Memory B cell (primary cell): ENCODE measurements around the gene PPP1R3F.
A peak's percentile ranks its signal among the peaks of the same experiment; 100 is the strongest.

Experiments used
- ATAC-seq: fragments of 150-1000 bp; cut with Tn5 transposase; 2 replicates; pipeline ENCODE4 v1.10.0; 2021; ENCODE audit warnings: low read depth, mild to moderate bottlenecking, moderate library complexity
- DNase-seq, 2 donors: peaks; one replicate each; pipeline ENCODE4 v3.0.0; 2022; ENCODE audit warnings: low spot score in 2 of 2
- H3K27ac Mint-ChIP-seq: one replicate; pipeline ENCODE4 v1.8.0; 2022; ENCODE audit warnings: mild to moderate bottlenecking, moderate library complexity, mixed read lengths
- H3K27me3 Mint-ChIP-seq: one replicate; pipeline ENCODE4 v1.8.0; 2022; ENCODE audit warnings: mixed read lengths
- H3K36me3 Mint-ChIP-seq: one replicate; pipeline ENCODE4 v1.8.0; 2022; ENCODE audit warnings: mild to moderate bottlenecking, mixed read lengths
- H3K4me1 Mint-ChIP-seq: one replicate; pipeline ENCODE4 v1.8.0; 2022; ENCODE audit warnings: mixed read lengths
- H3K4me3 Mint-ChIP-seq: one replicate; pipeline ENCODE4 v1.8.0; 2022; ENCODE audit warnings: mild to moderate bottlenecking, moderate library complexity, mixed read lengths
- H3K9me3 Mint-ChIP-seq: one replicate; pipeline ENCODE4 v1.8.0; 2022; ENCODE audit warnings: mixed read lengths

Gene PPP1R3F

GRCh38 chrX:49238735-49239134 lies 30.9 kb upstream of the PPP1R3F start:
- Mint-ChIP-seq H3K36me3 (peaks cover 9% of the 10 kb centered on the region), H3K27me3 (no peaks in the 10 kb centered on the region), H3K4me3 (no peak overlapping the region), H3K27ac (no peak overlapping the region), H3K9me3 (no peaks in the 10 kb centered on the region), H3K4me1 (peaks cover 10% of the 10 kb centered on the region)
- DNase-seq (no peak), ATAC-seq (no peak)

- no peak for ATAC-seq
- Mint-ChIP-seq H3K27ac (peak overlapping the region; percentile 65), H3K36me3 (peaks cover 25% of the 10 kb centered on the region), H3K9me3 (no peaks in the 10 kb centered on the region), H3K4me1 (peaks cover 11% of the 10 kb centered on the region), H3K4me3 (no peak overlapping the region), H3K27me3 (no peaks in the 10 kb centered on the region)
- no peak for DNase-seq
Measured at GRCh38 chrX:49242545-49243066, 27.0 kb upstream of the PPP1R3F start.

DNA sequence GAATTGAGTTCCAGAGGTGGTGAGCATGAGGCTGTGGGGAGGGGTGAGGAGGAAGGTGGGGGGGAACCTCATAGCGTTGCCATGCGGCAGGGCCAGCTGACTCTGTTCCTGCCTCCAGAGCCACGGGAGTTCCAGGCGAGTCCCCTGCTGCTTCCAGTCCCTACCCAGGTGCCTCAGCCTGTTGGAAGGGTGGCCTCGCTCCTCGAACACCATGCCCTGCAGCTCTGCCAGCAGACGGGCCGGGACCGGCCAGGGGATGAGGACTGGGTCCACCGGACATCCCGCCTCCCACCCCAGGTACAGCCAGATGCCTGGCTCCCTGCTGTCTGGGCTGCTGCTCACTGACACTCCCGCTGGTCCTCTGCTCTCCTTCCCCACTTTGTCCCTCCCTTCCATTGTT lies 26.4 kb upstream of the PPP1R3F start:
- no peaks in the 10 kb centered on the region for H3K27me3 Mint-ChIP-seq
- H3K4me3 Mint-ChIP-seq: no peak overlapping the region
- DNase-seq (no peak), ATAC-seq (no peak)
- H3K4me1 Mint-ChIP-seq: peaks cover 11% of the 10 kb centered on the region
- H3K36me3 Mint-ChIP-seq: peaks cover 27% of the 10 kb centered on the region
- H3K27ac Mint-ChIP-seq: no peak overlapping the region
- H3K9me3 Mint-ChIP-seq: no peaks in the 10 kb centered on the region

- Mint-ChIP-seq H3K4me3 (no peak overlapping the region), H3K27ac (peak overlapping the region; percentile 45), H3K36me3 (peaks cover 27% of the 10 kb centered on the region), H3K4me1 (peaks cover 11% of the 10 kb centered on the region), H3K27me3 (no peaks in the 10 kb centered on the region), H3K9me3 (no peaks in the 10 kb centered on the region)
- ATAC-seq (no peak), DNase-seq (no peak)
Measured at GRCh38 chrX:49244207-49244606, 25.4 kb upstream of the PPP1R3F start.

- Mint-ChIP-seq H3K27me3 (no peaks in the 10 kb centered on the region), H3K27ac (no peak overlapping the region), H3K4me1 (peaks cover 11% of the 10 kb centered on the region), H3K4me3 (no peak overlapping the region), H3K9me3 (no peaks in the 10 kb centered on the region), H3K36me3 (peaks cover 31% of the 10 kb centered on the region)
- DNase-seq (no peak), ATAC-seq (no peak)
Measured at GRCh38 chrX:49246541-49246940, 23.1 kb upstream of the PPP1R3F start.

DNA sequence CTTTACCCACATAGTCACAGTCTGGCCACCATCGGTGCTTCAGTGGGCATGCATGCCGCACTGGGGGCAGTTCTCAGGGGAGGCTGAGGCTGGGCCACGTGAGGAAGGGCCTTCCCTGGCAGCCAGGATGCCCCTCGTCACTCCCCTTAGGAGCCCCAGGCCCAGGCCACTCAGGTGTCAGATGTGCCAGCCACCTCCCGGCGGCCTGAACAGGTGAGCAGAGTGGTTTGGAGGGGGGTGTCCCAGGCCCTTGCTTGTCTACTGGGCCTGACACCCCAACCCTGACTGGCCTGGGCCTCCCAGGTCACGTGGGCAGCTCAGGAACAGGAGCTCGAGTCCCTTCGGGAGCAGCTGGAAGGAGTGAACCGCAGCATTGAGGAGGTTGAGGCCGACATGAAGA lies 22.2 kb upstream of the PPP1R3F start:
- Mint-ChIP-seq H3K9me3 (no peaks in the 10 kb centered on the region), H3K4me1 (peaks cover 17% of the 10 kb centered on the region), H3K27me3 (no peaks in the 10 kb centered on the region), H3K4me3 (no peak overlapping the region), H3K36me3 (peaks cover 32% of the 10 kb centered on the region), H3K27ac (no peak overlapping the region)
- ATAC-seq (no peak), DNase-seq (no peak)

GRCh38 chrX:49247916-49248811 lies 21.4 kb upstream of the PPP1R3F start:
- Mint-ChIP-seq H3K4me1 (peaks cover 20% of the 10 kb centered on the region), H3K27ac (no peak overlapping the region), H3K36me3 (peaks cover 30% of the 10 kb centered on the region), H3K27me3 (no peaks in the 10 kb centered on the region), H3K4me3 (no peak overlapping the region), H3K9me3 (no peaks in the 10 kb centered on the region)
- DNase-seq: no peak
- no peak for ATAC-seq

- no peaks in the 10 kb centered on the region for H3K27me3 Mint-ChIP-seq
- H3K4me3 Mint-ChIP-seq: no peak overlapping the region
- no peak for ATAC-seq
- no peak for DNase-seq
- peaks cover 19% of the 10 kb centered on the region for H3K4me1 Mint-ChIP-seq
- no peaks in the 10 kb centered on the region for H3K9me3 Mint-ChIP-seq
- H3K27ac Mint-ChIP-seq: no peak overlapping the region
- peaks cover 25% of the 10 kb centered on the region for H3K36me3 Mint-ChIP-seq
Measured at GRCh38 chrX:49249071-49249470, 20.5 kb upstream of the PPP1R3F start.

GRCh38 chrX:49249616-49250015 lies 20.0 kb upstream of the PPP1R3F start:
- Mint-ChIP-seq H3K27ac (no peak overlapping the region), H3K36me3 (peaks cover 21% of the 10 kb centered on the region), H3K9me3 (no peaks in the 10 kb centered on the region), H3K27me3 (no peaks in the 10 kb centered on the region), H3K4me1 (peaks cover 16% of the 10 kb centered on the region), H3K4me3 (no peak overlapping the region)
- ATAC-seq (no peak), DNase-seq (no peak)

DNA sequence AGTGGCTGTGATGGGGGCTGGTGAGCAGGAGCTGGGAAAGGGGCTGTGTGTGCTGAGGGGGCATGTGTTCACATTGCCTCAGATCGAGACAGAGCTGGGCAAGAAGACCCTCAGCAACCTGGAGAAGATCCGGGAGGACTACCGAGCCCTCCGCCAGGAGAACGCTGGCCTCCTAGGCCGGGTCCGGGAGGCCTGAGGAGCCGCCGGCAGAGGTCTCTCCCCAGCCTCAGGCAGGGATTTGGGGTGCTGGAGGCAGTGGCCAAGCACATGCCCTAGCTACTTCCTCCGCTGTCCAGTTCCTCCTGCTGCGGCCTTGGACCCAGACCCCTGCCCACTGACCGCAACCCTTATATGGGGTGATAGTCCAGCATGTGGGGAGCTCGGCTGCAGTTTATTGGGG lies 19.5 kb upstream of the PPP1R3F start:
- H3K27ac Mint-ChIP-seq: no peak overlapping the region
- DNase-seq: no peak
- H3K36me3 Mint-ChIP-seq: peaks cover 16% of the 10 kb centered on the region
- H3K27me3 Mint-ChIP-seq: no peaks in the 10 kb centered on the region
- H3K4me1 Mint-ChIP-seq: peaks cover 12% of the 10 kb centered on the region
- H3K9me3 Mint-ChIP-seq: no peaks in the 10 kb centered on the region
- no peak for ATAC-seq
- H3K4me3 Mint-ChIP-seq: no peak overlapping the region

- DNase-seq (no peak), ATAC-seq (no peak)
- Mint-ChIP-seq H3K4me1 (peaks cover 11% of the 10 kb centered on the region), H3K36me3 (peaks cover 15% of the 10 kb centered on the region), H3K9me3 (no peaks in the 10 kb centered on the region), H3K27ac (no peak overlapping the region), H3K27me3 (no peaks in the 10 kb centered on the region), H3K4me3 (no peak overlapping the region)
Measured at GRCh38 chrX:49250578-49250977, 19.0 kb upstream of the PPP1R3F start.

- DNase-seq: no peak
- no peaks in the 10 kb centered on the region for H3K9me3 Mint-ChIP-seq
- H3K27me3 Mint-ChIP-seq: no peaks in the 10 kb centered on the region
- H3K27ac Mint-ChIP-seq: no peak overlapping the region
- ATAC-seq: no peak
- peaks cover 13% of the 10 kb centered on the region for H3K36me3 Mint-ChIP-seq
- peaks cover 14% of the 10 kb centered on the region for H3K4me1 Mint-ChIP-seq
- no peak overlapping the region for H3K4me3 Mint-ChIP-seq
Measured at GRCh38 chrX:49251325-49251724, 18.3 kb upstream of the PPP1R3F start.

GRCh38 chrX:49254639-49255038 lies 15.0 kb upstream of the PPP1R3F start:
- H3K4me3 Mint-ChIP-seq: no peak overlapping the region
- H3K27ac Mint-ChIP-seq: no peak overlapping the region
- H3K9me3 Mint-ChIP-seq: no peaks in the 10 kb centered on the region
- DNase-seq (no peak), ATAC-seq (no peak)
- peaks cover 24% of the 10 kb centered on the region for H3K4me1 Mint-ChIP-seq
- H3K36me3 Mint-ChIP-seq: peaks cover 9% of the 10 kb centered on the region
- H3K27me3 Mint-ChIP-seq: no peaks in the 10 kb centered on the region

- DNase-seq: no peak
- peaks cover 3% of the 10 kb centered on the region for H3K36me3 Mint-ChIP-seq
- no peak for ATAC-seq
- H3K27ac Mint-ChIP-seq: peak overlapping the region; percentile 45
- H3K4me3 Mint-ChIP-seq: no peak overlapping the region
- H3K9me3 Mint-ChIP-seq: no peaks in the 10 kb centered on the region
- H3K27me3 Mint-ChIP-seq: no peaks in the 10 kb centered on the region
- peaks cover 24% of the 10 kb centered on the region for H3K4me1 Mint-ChIP-seq
Measured at GRCh38 chrX:49256268-49256995, 13.2 kb upstream of the PPP1R3F start.
